Duodenal mucosa (tissue), 2 donors: ENCODE data around the gene ASPHD2.

ENCODE experiments used
- H3K27ac ChIP-seq: one replicate; pipeline ENCODE4 v1.7.0; 2013; ENCODE audit warnings: low read depth, low read length
- H3K27me3 ChIP-seq, 2 donors: one replicate each; pipeline ENCODE4 v1.7.0; 2013; ENCODE audit warnings: low read length in 2 of 2, control low read depth in 1 of 2; ENCODE audit not compliant: insufficient read depth in 2 of 2, control insufficient read depth in 1 of 2
- H3K36me3 ChIP-seq, 2 donors: one replicate each; pipeline ENCODE4 v1.7.0; 2013; ENCODE audit warnings: low read length in 2 of 2, control low read depth in 1 of 2; ENCODE audit not compliant: insufficient read depth in 2 of 2, control insufficient read depth in 1 of 2
- H3K4me1 ChIP-seq, 2 donors: one replicate each; pipeline ENCODE4 v1.7.0; 2013; ENCODE audit warnings: low read length in 2 of 2, control low read depth in 1 of 2; ENCODE audit not compliant: insufficient read depth in 2 of 2, control insufficient read depth in 1 of 2
- H3K4me3 ChIP-seq, 2 donors: one replicate each; pipeline ENCODE4 v1.7.0; 2013; ENCODE audit warnings: low read length in 2 of 2, low read depth in 1 of 2
- H3K9ac ChIP-seq, 2 donors: one replicate each; pipeline ENCODE4 v1.7.0; 2013; ENCODE audit warnings: low read length in 2 of 2, low read depth in 1 of 2
- H3K9me3 ChIP-seq, 2 donors: one replicate each; pipeline ENCODE4 v1.7.0; 2013; ENCODE audit warnings: low read length in 2 of 2, control low read depth in 1 of 2; ENCODE audit not compliant: control insufficient read depth in 1 of 2

Gene ASPHD2

DNA sequence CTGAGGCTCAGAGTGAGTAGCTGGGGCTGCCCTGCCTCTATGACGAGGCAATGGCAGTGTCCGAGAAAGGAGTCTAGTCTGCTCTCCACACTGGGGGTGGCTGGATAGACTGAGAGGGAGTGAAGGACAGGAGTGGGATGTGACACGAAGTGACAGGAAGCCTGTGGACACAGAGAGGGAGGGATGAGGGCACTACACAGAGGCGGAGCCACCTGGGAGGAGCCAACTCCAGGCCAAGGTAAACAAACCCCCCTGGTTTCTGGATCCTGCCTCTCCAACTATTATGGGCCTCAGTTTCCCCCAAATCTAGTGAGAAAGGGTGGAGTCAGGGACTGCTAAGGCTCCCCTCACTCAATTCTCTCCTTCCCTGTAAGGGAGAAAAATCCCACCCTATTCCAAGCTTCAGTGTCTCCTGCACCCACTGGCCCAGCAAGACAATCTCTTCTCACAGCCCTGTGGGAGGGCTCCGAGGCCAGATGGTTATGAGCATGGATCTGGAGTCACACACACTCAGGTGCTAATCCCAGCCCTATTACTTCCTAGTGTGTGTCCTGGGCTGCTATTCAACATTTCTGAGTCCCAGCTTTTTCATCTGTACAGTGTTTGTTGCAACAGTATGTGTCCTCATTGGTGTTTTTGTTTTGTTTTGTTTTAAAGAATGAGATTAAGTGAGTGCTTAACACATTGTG, 24.9 kb downstream of the ASPHD2 start:
- H3K27me3 ChIP-seq = no peaks in the 10 kb centered on the region
- H3K27ac ChIP-seq = no peak overlapping the region
- peaks cover 19 to 70% of the 10 kb centered on the region in 2 donors for H3K36me3 ChIP-seq
- no peaks in the 10 kb centered on the region for H3K9me3 ChIP-seq
- no peak overlapping the region for H3K9ac ChIP-seq
- peaks cover 0 to 7% of the 10 kb centered on the region in 2 donors for H3K4me1 ChIP-seq
- H3K4me3 ChIP-seq = no peak overlapping the region

DNA sequence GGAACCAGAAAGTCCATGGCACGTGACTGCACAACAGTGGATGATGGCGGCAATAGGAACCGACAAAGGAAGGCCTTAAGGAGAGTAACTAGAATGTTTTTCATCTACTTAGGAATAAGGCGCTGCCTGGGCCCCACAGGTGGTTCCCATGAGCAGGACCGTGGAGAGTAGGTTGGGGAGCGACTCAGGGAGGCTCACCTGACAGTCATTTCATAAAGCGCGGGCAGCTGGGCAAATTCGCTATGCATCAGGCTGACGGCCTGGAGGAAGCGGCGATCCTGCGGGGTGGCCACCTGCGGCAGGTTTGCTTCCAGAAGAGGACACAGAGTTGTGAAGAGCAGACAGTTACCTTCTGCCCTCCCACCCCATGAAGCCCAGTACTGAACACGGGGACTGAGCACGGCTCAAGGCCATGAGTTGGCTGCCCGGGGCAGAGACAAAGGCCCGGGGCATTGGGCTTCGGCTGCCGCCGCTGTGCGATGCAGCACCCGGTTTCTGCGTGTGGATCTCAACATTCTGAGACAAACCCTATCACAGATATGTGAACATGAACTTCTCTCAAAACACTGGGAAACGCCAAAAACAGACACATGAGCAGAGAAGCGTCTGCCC, 28.7 kb downstream of the ASPHD2 start:
- H3K36me3 ChIP-seq = peaks cover 24 to 63% of the 10 kb centered on the region in 2 donors
- H3K27ac ChIP-seq = no peak overlapping the region
- H3K27me3 ChIP-seq = no peaks in the 10 kb centered on the region
- no peaks in the 10 kb centered on the region for H3K4me1 ChIP-seq
- no peak overlapping the region for H3K4me3 ChIP-seq
- no peaks in the 10 kb centered on the region for H3K9me3 ChIP-seq
- no peak overlapping the region for H3K9ac ChIP-seq

DNA sequence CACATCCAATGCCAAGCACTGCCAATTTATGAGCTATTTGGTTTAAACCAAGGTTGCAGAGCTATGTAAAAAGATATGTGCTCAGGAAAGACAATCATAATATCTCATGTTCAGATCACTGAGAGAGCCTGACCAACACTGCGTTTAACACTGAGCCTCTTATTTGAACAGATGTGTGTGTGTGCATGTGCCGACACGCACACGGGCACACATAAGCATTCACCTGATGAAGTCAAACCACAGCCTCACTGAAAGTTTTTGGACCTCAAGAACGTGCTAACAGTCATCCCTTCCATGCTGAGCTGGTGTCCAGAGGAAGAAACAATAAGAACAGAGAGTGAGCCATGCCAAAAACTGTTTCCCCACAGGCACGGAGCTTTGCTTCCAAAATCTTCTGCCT, 31.1 kb downstream of the ASPHD2 start:
- H3K4me3 ChIP-seq = no peak overlapping the region
- no peak overlapping the region for H3K9ac ChIP-seq
- H3K4me1 ChIP-seq = no peaks in the 10 kb centered on the region
- no peaks in the 10 kb centered on the region for H3K9me3 ChIP-seq
- H3K27ac ChIP-seq = no peak overlapping the region
- H3K36me3 ChIP-seq = peaks cover 33 to 71% of the 10 kb centered on the region in 2 donors
- no peaks in the 10 kb centered on the region for H3K27me3 ChIP-seq

DNA sequence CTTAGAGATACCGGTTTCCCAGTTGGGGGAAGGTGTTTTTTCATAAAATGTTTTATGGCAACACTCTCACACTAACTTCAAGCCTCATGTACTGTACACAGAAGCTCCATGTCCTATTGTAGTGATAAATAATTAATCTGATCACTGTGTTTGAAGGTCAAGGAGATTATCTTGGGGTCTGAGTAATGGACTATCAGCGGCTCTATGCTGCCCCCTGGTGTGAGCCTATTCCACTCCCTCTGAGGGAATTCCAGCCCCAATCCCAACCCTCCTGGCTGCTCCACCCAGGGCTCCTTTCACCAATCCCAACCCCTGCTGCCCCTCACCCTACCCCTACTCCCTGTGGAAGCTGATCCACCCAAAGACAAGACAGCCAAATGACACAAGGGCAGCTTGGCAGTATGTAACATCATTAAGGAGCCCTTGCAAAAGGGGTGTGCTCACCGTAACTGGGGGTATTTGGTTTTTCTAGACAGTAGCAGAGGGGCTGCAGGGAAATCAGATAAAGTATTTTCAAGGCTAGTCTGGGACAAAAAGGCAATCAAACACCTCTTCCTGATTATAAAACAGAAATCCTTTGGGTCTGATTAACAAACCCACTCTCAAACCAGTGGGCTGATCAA, 32.2 kb downstream of the ASPHD2 start:
- H3K4me1 ChIP-seq = no peaks in the 10 kb centered on the region
- no peaks in the 10 kb centered on the region for H3K27me3 ChIP-seq
- H3K27ac ChIP-seq = no peak overlapping the region
- H3K9me3 ChIP-seq = no peaks in the 10 kb centered on the region
- H3K36me3 ChIP-seq = peaks cover 44 to 75% of the 10 kb centered on the region in 2 donors
- H3K4me3 ChIP-seq = no peak overlapping the region
- no peak overlapping the region for H3K9ac ChIP-seq

DNA sequence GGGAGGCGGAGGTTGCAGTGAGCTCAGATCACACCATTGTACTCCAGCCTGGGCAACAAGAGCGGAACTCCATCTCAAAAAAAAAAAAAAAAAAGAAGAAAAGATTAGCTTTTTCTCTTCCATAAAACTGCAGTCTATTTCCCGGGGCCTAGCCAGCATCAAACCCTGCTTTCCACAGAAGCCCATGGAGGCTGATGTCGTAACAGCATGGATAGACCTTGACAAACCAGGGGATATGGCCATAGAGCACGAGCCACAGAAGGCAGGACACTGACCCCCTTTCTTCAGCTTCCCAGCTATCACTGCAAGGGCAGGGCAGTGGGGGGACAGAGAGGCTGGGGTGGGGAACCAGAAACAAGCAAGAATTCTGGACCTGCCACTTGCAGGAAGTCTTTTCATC, 33.0 kb downstream of the ASPHD2 start:
- no peak overlapping the region for H3K9ac ChIP-seq
- H3K36me3 ChIP-seq = peaks cover 45 to 73% of the 10 kb centered on the region in 2 donors
- no peak overlapping the region for H3K4me3 ChIP-seq
- no peaks in the 10 kb centered on the region for H3K27me3 ChIP-seq
- H3K27ac ChIP-seq = no peak overlapping the region
- no peaks in the 10 kb centered on the region for H3K9me3 ChIP-seq
- H3K4me1 ChIP-seq = no peaks in the 10 kb centered on the region

DNA sequence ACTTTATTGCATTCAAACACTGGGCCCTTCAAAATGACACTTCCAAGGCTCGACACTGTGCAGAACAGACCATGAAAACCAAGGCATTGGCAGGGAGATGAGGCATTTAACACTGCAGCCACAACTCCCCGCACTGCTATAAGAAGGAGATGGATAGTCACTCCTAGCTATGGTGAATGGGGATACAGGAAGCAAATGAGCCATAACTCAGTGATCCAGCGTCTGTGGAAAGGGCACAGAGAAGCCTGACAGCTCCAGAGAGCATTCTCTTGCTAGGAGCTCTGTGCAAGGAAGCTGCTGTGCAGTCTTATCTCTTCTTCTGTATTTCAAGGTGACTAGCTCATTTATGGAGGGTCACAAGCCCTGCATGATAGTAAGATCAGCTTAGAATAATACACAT, 33.6 kb downstream of the ASPHD2 start:
- Histone ChIP-seq H3K4me1 (no peaks in the 10 kb centered on the region), H3K36me3 (peaks cover 45 to 73% of the 10 kb centered on the region in 2 donors), H3K9me3 (no peaks in the 10 kb centered on the region), H3K27ac (no peak overlapping the region), H3K27me3 (no peaks in the 10 kb centered on the region), H3K4me3 (no peak overlapping the region), H3K9ac (no peak overlapping the region)

DNA sequence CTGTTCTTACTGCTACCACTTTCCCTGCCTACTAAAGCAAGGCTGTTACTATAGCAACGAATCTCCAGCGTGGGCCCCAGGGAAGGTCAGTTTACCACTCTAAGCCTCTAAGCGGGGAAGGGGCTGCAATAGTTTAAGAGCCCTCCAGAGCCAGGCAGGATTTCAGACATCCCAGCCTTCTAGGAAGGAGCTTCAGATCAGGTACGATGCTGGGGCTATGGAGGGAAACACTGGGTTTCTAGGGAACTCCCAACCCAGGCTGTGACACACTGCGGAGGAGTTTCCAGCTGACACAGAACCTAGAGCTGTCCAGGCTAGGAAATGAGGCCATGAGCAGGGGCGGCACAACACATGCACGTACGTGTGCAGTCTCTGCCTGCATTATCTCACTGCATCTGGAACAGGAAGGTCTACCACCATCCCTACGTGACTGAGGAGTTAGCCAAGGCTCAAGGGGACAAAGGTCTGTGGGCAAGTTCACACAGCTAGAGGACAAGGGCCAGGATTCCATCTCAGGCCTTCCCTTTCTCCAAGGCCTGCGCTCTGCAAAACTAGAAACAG, 34.1 kb downstream of the ASPHD2 start:
- Histone ChIP-seq H3K4me3 (no peak overlapping the region), H3K27ac (no peak overlapping the region), H3K9me3 (no peaks in the 10 kb centered on the region), H3K27me3 (no peaks in the 10 kb centered on the region), H3K36me3 (peaks cover 42 to 71% of the 10 kb centered on the region in 2 donors), H3K4me1 (no peaks in the 10 kb centered on the region), H3K9ac (no peak overlapping the region)

DNA sequence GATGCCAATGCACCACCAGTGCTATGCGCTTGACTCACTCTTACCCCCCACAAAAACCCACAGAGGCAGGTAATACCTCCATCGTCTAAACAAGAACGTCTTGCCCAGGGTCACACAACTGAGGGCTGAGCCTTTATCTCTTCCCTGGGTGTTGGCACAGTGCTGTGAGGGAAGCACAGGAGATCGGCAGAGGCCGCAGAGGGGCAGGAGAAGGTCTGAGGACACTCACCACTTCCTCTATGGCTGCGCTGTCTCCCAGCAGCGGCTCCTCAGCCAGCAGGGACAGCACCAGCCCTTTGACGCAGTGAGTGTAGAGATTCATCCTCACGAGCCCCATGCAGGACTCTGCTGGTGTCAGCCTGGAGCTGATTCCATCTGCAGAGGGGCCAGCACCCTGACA, 34.6 kb downstream of the ASPHD2 start:
- H3K36me3 ChIP-seq = peaks cover 45 to 73% of the 10 kb centered on the region in 2 donors
- no peak overlapping the region for H3K9ac ChIP-seq

DNA sequence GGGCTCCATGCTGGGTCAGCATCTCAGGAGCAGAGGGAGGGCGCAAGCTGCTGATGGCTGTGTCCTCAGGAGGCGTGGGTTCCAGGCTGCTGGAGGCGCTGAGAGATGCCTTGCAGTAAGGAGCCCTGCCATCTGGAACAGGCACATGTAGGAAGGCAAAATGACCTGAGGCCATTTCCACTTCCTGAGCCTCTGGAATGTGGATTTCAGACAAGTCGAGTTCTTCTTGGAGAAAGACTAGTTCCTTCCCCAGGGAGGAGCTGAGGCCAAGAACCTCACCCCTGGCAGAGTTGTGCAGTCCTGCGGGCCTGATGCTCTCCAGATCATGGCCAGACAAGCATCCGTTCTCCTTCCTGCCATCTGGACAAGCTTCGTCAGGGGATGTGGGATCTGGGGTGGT, 35.3 kb downstream of the ASPHD2 start:
- no peak overlapping the region for H3K9ac ChIP-seq
- no peaks in the 10 kb centered on the region for H3K4me1 ChIP-seq
- no peaks in the 10 kb centered on the region for H3K9me3 ChIP-seq
- H3K4me3 ChIP-seq = no peak overlapping the region
- no peaks in the 10 kb centered on the region for H3K27me3 ChIP-seq
- no peak overlapping the region for H3K27ac ChIP-seq
- peaks cover 46 to 73% of the 10 kb centered on the region in 2 donors for H3K36me3 ChIP-seq

More for the DNA sequence above, 34.6 kb downstream of the ASPHD2 start:
- no peaks in the 10 kb centered on the region for H3K9me3 ChIP-seq
- no peak overlapping the region for H3K4me3 ChIP-seq
- H3K27ac ChIP-seq = no peak overlapping the region
- no peaks in the 10 kb centered on the region for H3K27me3 ChIP-seq
- no peaks in the 10 kb centered on the region for H3K4me1 ChIP-seq

DNA sequence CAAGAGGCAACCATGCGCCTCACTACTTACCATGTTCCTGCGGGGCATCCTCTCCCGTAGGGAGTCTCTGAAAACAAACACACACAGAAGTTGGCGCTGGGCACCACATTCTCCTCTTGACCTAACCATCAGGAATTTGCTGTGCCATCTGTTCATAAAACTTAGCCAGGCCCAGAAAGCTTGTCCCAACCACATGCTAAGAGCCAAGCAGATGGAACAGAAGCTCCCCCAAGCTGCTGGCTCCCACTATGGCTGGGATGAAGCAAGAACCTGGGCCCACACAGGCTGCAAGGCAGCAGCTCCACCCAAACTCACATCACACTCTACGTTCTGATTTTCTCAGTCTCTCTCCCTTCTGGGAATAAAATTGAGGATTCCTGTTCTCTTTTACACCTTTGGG, 37.1 kb downstream of the ASPHD2 start:
- Histone ChIP-seq H3K27me3 (no peaks in the 10 kb centered on the region), H3K27ac (no peak overlapping the region), H3K36me3 (peaks cover 56 to 79% of the 10 kb centered on the region in 2 donors), H3K9ac (no peak overlapping the region), H3K4me1 (no peaks in the 10 kb centered on the region), H3K4me3 (no peak overlapping the region), H3K9me3 (no peaks in the 10 kb centered on the region)
